ENCODE measurements around the gene ABAT. TPM values are rescaled to one million over a fixed set of nuclear protein-coding genes. Genes with fewer than 3 reads are reported as not detected.

ABAT gene
- total RNA-seq, 1 experiment from 2014 or later = 7.3 TPM

GRCh38 chr16:8826278-8826879 is 152.0 kb downstream of the ABAT start:
- H3K9ac ChIP-seq (ENCODE audit: extremely low read depth, insufficient read length, low read length) = no peak overlapping the region
- H3K4me2 ChIP-seq (ENCODE audit: insufficient read depth, insufficient read length, low read length) = no peak overlapping the region
- no peak overlapping the region for H3K27ac ChIP-seq (ENCODE audit: insufficient read length, low read depth, low read length)
- no peaks in the 10 kb centered on the region for H3K79me2 ChIP-seq (ENCODE audit: insufficient read depth, low read length)
- peak overlapping the region in 1 of 3 experiments; percentile 74; a peak in 2 of 7 replicates for H3K27ac Mint-ChIP-seq
- H3K18ac ChIP-seq (ENCODE audit: insufficient read length, low read depth, low read length) = no peak overlapping the region
- H2BK120ac ChIP-seq (ENCODE audit: low read depth, low read length, poor library complexity, severe bottlenecking) = no peak overlapping the region
- H3K36me3 Mint-ChIP-seq (ENCODE audit: insufficient read depth in 1 of 3, low read depth in 3 of 3) = peaks cover 55 to 74% (median 61%) of the 10 kb centered on the region in 3 experiments
- no peaks in the 10 kb centered on the region for H3K9me3 ChIP-seq (ENCODE audit: control insufficient read depth, low read depth, low read length)
- H3K56ac ChIP-seq (ENCODE audit: insufficient read length, low read depth, low read length) = no peak overlapping the region
- no CpG with 5 or more reads among the region's 3 CpGs for WGBS (ENCODE audit: extremely low coverage, insufficient read length, low lambda C conversion rate)
- H3K4me1 ChIP-seq (ENCODE audit: insufficient read depth, low read length) = peaks cover 8% of the 10 kb centered on the region
- H3K79me1 ChIP-seq (ENCODE audit: insufficient read depth, low read depth, low read length, poor library complexity, severe bottlenecking) = no peaks in the 10 kb centered on the region
- H4K20me1 ChIP-seq (ENCODE audit: control insufficient read depth, insufficient read depth, insufficient read length) = no peaks in the 10 kb centered on the region
- H3K4me3 Mint-ChIP-seq = no peak overlapping the region
- H2BK5ac ChIP-seq (ENCODE audit: insufficient read length, low read length) = no peak overlapping the region
- no peaks in the 10 kb centered on the region for H3K27me3 ChIP-seq (ENCODE audit: insufficient read depth, low read length)
- H2BK15ac ChIP-seq (ENCODE audit: low read depth, low read length) = no peak overlapping the region
- no peak overlapping the region for H2AFZ ChIP-seq (ENCODE audit: low read length)
- no peak overlapping the region for H4K8ac ChIP-seq (replicated peaks; ENCODE audit: insufficient read length, low read depth, low read length)
- H3K4me1 Mint-ChIP-seq = peaks cover 46 to 49% of the 10 kb centered on the region in 2 experiments
- no peaks in the 10 kb centered on the region for H3K23me2 ChIP-seq (ENCODE audit: insufficient read length, low read depth, low read length, poor library complexity, severe bottlenecking)
- H4K5ac ChIP-seq (ENCODE audit: insufficient read length, low read depth, low read length) = no peak overlapping the region
- no peak for DNase-seq
- H3K14ac ChIP-seq (ENCODE audit: insufficient read depth, low read length) = no peak overlapping the region
- TF ChIP-seq CTCF (conservative IDR thresholded peaks at IDR 0.05) = no peak
- no peak overlapping the region for H4K91ac ChIP-seq (ENCODE audit: insufficient read length, low read depth, low read length)
- no peaks in the 10 kb centered on the region for H3K9me3 Mint-ChIP-seq
- H3T11ph ChIP-seq (ENCODE audit: low read length) = no peak overlapping the region
- H3K23ac ChIP-seq (ENCODE audit: insufficient read length, low read depth, low read length) = no peak overlapping the region
- H3K27me3 Mint-ChIP-seq (ENCODE audit: low read depth) = no peaks in the 10 kb centered on the region
- H2AK5ac ChIP-seq (ENCODE audit: insufficient read length, low read length) = no peak overlapping the region
- no peak overlapping the region for H3K4ac ChIP-seq (ENCODE audit: low read depth, low read length)
- H2BK20ac ChIP-seq (ENCODE audit: low read depth, low read length, poor library complexity, severe bottlenecking) = no peak overlapping the region
- no peak overlapping the region for H2BK12ac ChIP-seq (ENCODE audit: insufficient read length, low read depth, low read length)
